Adrenal gland (tissue), 12 donors: ENCODE measurements around the gene HOXD4. TPM values are rescaled to one million over a fixed set of nuclear protein-coding genes. Genes with fewer than 3 reads are reported as not detected.

Source experiments
- DNase-seq, 7 donors: peaks; one replicate each; pipeline ENCODE4 v3.0.0-alpha.2; 2019 to 2020
- H3K27ac ChIP-seq, 5 donors: fragments of 200-600 bp; sonication (generic) in 4 of 5; 1 replicate in 3 of 5; 2 replicates in 2 of 5; pipeline versions ENCODE4 v1.5.1 to v1.8.0; 2016 to 2020; ENCODE audit warnings: mild to moderate bottlenecking in 1 of 5
- H3K27me3 ChIP-seq: fragments of 200-600 bp; 2 replicates; pipeline ENCODE4 v1.8.0; 2021
- H3K36me3 ChIP-seq, 2 donors: fragments of 200-600 bp; replicated peaks in 1 of 2; 1 replicate in 1 of 2; 2 replicates in 1 of 2; pipeline versions ENCODE4 v1.5.1 to v1.8.0; 2018 to 2022
- H3K4me1 ChIP-seq, 2 donors: fragments of 200-600 bp; replicated peaks in 1 of 2; 1 replicate in 1 of 2; 2 replicates in 1 of 2; pipeline versions ENCODE4 v1.5.1 to v1.8.0; 2018 to 2021
- H3K4me3 ChIP-seq, 4 donors: fragments of 200-600 bp; sonication (generic) in 3 of 4; one replicate each; pipeline ENCODE4 v1.5.1; 2016 to 2018
- H3K9me3 ChIP-seq, 3 donors: fragments of 200-600 bp; sonication (generic) in 1 of 3; replicated peaks in 1 of 3; 1 replicate in 2 of 3; 2 replicates in 1 of 3; pipeline versions ENCODE4 v1.5.1 to v1.8.0; 2016 to 2021
- POLR2A ChIP-seq, 2 donors: fragments of 450-650 bp; IDR thresholded peaks; one replicate each; pipeline ENCODE4 v1.6.1; 2017; ENCODE audit warnings: antibody characterized with exemption in 2 of 2, mild to moderate bottlenecking in 2 of 2, moderate library complexity in 1 of 2
- WGBS, 4 donors: extraction: QIAGEN DNeasy Blood & Tissue Kit in 2 of 4; methylation state at CpG; one replicate each; pipeline versions ENCODE4 v1.1.5 to v1.1.7; 2013 to 2017; 5-methylcytosine and 5-hydroxymethylcytosine counted together
- intact Hi-C, 2 donors: fragments of 100-400 bp; cut with DNase I; formaldehyde crosslinking; loops; one replicate each; pipeline versions ENCODE4 v1.14.1 to v1.15.0; 2022 to 2023
- polyA plus RNA-seq, 3 donors: library from polyadenylated mRNA; stranded (reverse); fragments of 200-250 nt in 2 of 3; fragments of 350-450 nt in 1 of 3; fragmentation: Illumina TruSeq in 1 of 3; extraction: RNeasy Lipid Tissue Mini Kit (QIAGEN cat#74804) in 1 of 3; gene quantifications; one replicate each; pipeline ENCODE4 v1.2.3, GENCODE V29; 2013 to 2014
- total RNA-seq, 9 donors: library from RNA; depleted of rRNA in 4 of 9; stranded (reverse); fragments of >200 nt in 4 of 9; fragments of 120-200 nt in 1 of 9; fragmentation: NEBNext Ultra II Directional in 1 of 9; extraction: Animal tissue kit (Norgen Biotek cat#: 25700) in 1 of 9; gene quantifications; one replicate each; pipeline versions ENCODE4 v1.1.0 to v1.2.4, GENCODE V29; 2013 to 2023
- TF ChIP-seq, protein P1 (sequence below), 6 experiments: fragments of 450-650 bp in 4 of 6; fragments of 200-600 bp in 2 of 6; sonication (generic) in 1 of 6; IDR thresholded peaks; 1 replicate in 5 of 6; 2 replicates in 1 of 6; pipeline versions ENCODE4 v1.5.1 to v1.8.0; 2016 to 2021; ENCODE audit warnings: antibody characterized with exemption in 6 of 6, mild to moderate bottlenecking in 2 of 6, moderate library complexity in 1 of 6
- donor health status: healthy with polysubstance abuse.
- donor health status: Bipolar disorder and iron deficiency.
- donor health status: DM: yes; HTN: yes; CAD: no.
- donor health status: DM: no; HTN: no; CAD: no.
- donor health status: DM: no; HTN: no; CAD: no.
- donor health status: DM: yes; HTN: yes; CAD: no.

Gene HOXD4
- total and polyA plus RNA-seq, 12 donors = 1.9 to 38.5 (median 9.3) TPM

DNA sequence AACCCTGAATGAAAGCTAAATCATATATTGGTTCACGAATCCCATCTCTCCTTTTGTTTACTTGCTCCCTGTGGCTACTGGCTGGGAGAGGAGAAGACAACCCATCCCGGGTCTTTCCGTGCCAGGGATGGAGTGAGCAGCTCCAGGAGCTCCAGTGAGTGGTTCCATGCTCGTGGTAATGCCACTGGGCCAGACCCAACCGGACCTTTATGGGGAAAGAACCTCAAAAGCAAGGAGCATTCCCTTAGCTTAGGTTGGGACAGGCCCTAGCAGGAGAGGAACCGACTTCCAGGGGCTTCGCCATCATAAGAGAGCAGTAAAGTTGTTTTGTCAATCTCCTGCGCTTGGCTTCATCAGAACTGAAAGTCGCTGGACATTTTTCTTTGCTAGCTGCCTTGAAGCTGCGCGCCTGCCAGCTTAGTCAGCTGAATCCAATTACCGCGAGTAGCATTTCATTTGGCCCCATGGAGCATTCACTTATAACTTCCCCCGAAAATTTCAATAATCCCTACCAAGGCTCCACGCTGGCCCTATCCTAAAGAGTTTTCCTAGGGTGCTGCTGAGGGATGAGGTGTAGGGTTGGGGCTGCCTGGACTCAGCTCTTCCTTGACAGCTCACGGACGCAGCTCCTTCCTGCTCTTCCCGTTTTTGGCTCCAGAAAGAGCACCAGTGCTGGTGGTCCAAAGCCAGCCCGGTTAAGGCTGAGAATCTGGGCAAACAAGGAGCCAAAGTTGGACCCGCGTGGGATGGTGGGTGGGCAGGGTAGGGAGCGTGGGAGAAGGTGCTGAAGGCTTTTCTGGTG, 10.7 kb downstream of the HOXD4 start:
- 46 to 57% (median 50%) methylated on average over 22 of the region's 22 CpGs for WGBS, 4 donors
- no peaks in the 10 kb centered on the region for H3K27me3 ChIP-seq
- H3K27ac ChIP-seq = no peak overlapping the region
- DNase-seq = no peak
- intact Hi-C loops = no loop called here
- H3K36me3 ChIP-seq = no peaks in the 10 kb centered on the region
- TF ChIP-seq, protein P1, sequence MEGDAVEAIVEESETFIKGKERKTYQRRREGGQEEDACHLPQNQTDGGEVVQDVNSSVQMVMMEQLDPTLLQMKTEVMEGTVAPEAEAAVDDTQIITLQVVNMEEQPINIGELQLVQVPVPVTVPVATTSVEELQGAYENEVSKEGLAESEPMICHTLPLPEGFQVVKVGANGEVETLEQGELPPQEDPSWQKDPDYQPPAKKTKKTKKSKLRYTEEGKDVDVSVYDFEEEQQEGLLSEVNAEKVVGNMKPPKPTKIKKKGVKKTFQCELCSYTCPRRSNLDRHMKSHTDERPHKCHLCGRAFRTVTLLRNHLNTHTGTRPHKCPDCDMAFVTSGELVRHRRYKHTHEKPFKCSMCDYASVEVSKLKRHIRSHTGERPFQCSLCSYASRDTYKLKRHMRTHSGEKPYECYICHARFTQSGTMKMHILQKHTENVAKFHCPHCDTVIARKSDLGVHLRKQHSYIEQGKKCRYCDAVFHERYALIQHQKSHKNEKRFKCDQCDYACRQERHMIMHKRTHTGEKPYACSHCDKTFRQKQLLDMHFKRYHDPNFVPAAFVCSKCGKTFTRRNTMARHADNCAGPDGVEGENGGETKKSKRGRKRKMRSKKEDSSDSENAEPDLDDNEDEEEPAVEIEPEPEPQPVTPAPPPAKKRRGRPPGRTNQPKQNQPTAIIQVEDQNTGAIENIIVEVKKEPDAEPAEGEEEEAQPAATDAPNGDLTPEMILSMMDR (IDR thresholded peaks at IDR 0.05) = no peak
- TF ChIP-seq POLR2A (IDR thresholded peaks at IDR 0.05) = no peak
- no peaks in the 10 kb centered on the region for H3K9me3 ChIP-seq
- no peaks in the 10 kb centered on the region for H3K4me1 ChIP-seq
- H3K4me3 ChIP-seq = no peak overlapping the region

GRCh38 chr2:176162911-176163671, 11.7 kb downstream of the HOXD4 start:
- Histone ChIP-seq H3K27me3 (no peaks in the 10 kb centered on the region), H3K36me3 (no peaks in the 10 kb centered on the region), H3K9me3 (no peaks in the 10 kb centered on the region), H3K4me3 (no peak overlapping the region), H3K4me1 (no peaks in the 10 kb centered on the region), H3K27ac (no peak overlapping the region)
- WGBS, 4 donors = 41 to 56% (median 48%) methylated on average over 24 to 29 of the region's 29 CpGs
- DNase-seq = no peak
- intact Hi-C loops = no loop called here
- TF ChIP-seq POLR2A (IDR thresholded peaks at IDR 0.05) = no peak
- TF ChIP-seq, protein P1 (IDR thresholded peaks at IDR 0.05) = no peak

DNA sequence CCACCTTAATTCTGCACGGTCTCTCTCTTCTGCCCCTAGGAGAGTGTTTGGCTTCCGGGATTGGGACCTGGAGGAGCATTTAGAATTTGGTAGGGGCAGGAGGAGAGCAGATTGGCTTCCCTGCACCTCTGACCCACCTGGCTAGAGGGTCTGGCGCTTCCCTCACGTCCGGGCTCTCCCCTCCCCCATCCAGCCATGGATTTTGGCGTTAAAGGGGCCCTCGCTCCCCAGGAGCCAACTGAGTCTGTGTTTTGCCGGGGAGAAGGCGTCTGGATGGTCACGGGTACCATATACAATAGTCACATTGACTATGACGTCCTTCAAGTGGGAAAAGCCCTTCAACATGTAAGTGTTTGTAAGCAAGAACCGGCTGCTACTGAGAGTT, 12.3 kb downstream of the HOXD4 start:
- TF ChIP-seq, protein P1 (IDR thresholded peaks at IDR 0.05) = no peak
- no peak for TF ChIP-seq POLR2A (IDR thresholded peaks at IDR 0.05)
- no peak overlapping the region for H3K4me3 ChIP-seq
- DNase-seq = no peak
- H3K36me3 ChIP-seq = no peaks in the 10 kb centered on the region
- 63 to 78% (median 67%) methylated on average over 10 to 12 of the region's 12 CpGs for WGBS, 4 donors
- H3K27ac ChIP-seq = no peak overlapping the region
- H3K9me3 ChIP-seq = no peaks in the 10 kb centered on the region
- no peaks in the 10 kb centered on the region for H3K4me1 ChIP-seq
- H3K27me3 ChIP-seq = no peaks in the 10 kb centered on the region
- intact Hi-C loops = no loop called here

DNA sequence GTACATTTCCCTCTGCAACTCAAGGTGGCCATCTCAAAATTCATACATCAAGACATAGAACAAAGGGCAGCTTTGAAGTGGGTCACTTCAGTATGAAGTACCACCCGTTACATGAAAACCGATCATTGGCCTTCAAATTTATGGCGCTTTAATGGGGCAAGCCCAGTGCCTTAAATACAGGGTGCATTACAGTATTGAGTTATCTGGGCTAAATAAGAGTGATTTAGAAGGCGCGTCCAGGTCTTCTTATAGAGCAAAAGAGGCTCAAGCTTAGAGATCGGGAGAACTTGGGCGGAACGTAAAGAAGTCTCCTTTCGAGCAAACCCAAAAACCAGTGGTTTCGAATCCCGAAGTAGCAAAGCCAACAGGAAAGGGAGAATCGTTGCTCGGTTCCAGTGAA, 12.9 kb downstream of the HOXD4 start:
- Histone ChIP-seq H3K27ac (no peak overlapping the region), H3K9me3 (no peaks in the 10 kb centered on the region), H3K4me3 (no peak overlapping the region), H3K4me1 (no peaks in the 10 kb centered on the region), H3K36me3 (no peaks in the 10 kb centered on the region), H3K27me3 (no peaks in the 10 kb centered on the region)
- TF ChIP-seq, protein P1 (IDR thresholded peaks at IDR 0.05) = no peak
- no peak for TF ChIP-seq POLR2A (IDR thresholded peaks at IDR 0.05)
- intact Hi-C loops = no loop called here
- WGBS, 4 donors = 63 to 75% (median 74%) methylated on average over 13 of the region's 13 CpGs
- no peak for DNase-seq
